Midbrain (tissue), 1 donor: Measurements from ENCODE around the gene DOCK6.
"Not testable (repeated sequence)": the region's sequence is repeated elsewhere in the genome, so short reads cannot be mapped to it uniquely, and the experiment has no call there.

Experiments
- DNase-seq: peaks from one replicate; lab custom pipeline; 2025; lab: John Stamatoyannopoulos, UW

The DOCK6 gene

DNA sequence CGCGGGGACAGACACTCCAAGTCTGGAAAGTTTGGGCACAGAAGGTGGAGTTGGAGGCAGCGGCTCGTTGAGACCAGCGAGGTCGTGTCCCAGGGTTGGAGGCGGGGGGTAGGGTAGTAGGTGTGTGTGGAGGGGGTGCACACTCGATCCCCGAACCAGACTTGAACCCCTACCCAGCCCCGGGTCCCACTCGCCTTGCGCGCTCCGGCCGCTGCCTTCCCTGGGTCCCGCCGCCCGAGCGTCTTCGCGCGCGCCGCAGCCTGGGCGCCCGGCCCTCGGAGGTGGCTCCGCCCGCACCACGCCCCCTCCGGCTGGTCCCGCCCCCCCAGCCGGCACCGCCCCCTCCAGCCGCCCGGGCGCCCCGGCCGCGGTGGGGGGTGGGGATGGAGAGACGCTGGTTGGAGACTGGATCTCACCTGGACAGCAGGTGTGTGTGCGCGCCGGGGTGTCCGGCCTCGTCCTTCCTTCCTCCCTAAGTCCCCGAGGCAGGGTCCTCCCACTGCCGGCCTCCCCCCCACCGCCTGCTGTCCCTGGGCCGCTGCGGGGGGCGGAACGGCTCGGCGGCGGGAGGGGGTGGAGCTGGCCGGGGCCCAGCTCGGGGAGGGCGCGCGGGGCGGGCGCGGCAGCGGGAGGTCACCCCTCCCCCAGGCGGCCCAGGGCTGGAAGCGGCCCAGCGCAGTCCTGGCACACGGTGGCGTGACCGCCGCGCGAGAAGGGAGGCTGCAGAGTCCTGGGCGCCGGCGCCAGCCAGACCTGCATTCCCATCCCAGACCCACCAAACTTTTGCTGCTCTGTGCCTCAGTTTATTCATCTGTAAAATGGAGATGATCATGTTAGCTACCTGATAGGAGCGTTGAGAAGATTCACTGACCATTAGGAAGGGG, 64.8 kb downstream of the DOCK6 start, which contains the start of gene KANK2:
TSS of gene KANK2 (minus strand) at position 255 of the 884 bp plus-strand sequence. CDS start 3,034 bp downstream, outside the sequence.
- peak; percentile 77 for DNase-seq

DNA sequence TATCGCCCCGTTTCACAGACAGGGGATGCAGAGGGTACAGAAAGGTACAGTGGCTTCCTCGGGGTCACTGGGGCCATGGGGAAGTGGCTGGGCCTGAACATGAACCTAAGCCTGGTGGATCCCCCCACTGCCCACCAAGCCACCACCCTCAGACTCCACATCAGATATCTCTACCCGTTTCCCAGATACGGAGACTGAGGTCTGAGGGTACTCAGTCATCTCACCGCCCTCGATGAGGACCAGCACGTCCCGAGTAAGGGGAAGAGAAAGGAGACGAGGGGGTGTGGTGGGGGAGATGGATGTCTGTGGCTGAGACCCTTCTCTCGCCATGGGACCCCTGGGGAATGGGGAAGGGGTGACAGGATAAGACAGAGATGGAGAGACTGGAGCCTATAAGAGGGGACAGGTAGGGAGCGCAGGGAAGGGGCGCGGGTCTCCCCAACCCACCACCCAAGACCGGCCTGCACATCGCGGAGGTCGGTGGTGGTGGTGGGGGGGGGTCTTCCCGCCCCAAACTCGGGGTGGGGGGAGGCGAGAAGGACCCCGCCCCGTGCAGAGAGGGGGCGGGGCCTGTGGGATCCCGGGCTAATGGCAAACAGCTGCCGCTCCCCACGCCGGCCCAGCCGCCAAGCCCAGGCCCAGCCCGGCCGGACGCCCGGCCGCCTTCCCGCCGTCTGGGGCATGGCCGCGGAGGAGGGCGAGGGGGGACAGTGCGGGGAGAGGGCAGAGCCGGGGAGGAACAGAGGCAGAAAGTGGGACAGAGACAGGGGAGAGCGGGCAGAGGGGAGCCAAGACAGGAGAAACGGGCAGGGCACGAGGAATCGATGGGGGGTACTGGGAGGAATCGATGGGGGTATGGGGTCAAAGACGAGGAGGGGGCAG, 65.7 kb downstream of the DOCK6 start:
- no peak for DNase-seq

DNA sequence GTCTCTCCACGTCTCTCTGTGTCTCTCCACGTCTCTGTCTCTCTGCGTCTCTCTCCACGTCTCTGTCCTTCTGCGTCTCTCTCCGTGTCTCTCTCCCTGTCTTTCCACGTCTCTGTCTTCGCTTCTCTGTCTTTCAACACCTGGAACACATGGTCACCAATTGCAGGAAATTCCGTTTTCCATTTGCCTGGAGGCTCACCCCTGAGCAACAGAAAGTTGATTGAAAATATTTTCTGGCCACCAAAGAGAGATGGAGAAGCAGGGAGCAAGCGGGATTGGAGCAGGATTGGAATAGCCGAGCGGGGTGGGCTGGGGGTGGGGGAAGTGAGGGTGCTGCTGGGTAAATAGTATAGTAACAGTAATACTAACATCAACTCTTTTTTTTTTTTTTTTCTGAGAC, 66.6 kb downstream of the DOCK6 start:
- no peak for DNase-seq

- no peak for DNase-seq
Observed at GRCh38 chr19:11194656-11195558, 67.4 kb downstream of the DOCK6 start.

GRCh38 chr19:11194173-11194572, 68.2 kb downstream of the DOCK6 start:
- no peak for DNase-seq

DNA sequence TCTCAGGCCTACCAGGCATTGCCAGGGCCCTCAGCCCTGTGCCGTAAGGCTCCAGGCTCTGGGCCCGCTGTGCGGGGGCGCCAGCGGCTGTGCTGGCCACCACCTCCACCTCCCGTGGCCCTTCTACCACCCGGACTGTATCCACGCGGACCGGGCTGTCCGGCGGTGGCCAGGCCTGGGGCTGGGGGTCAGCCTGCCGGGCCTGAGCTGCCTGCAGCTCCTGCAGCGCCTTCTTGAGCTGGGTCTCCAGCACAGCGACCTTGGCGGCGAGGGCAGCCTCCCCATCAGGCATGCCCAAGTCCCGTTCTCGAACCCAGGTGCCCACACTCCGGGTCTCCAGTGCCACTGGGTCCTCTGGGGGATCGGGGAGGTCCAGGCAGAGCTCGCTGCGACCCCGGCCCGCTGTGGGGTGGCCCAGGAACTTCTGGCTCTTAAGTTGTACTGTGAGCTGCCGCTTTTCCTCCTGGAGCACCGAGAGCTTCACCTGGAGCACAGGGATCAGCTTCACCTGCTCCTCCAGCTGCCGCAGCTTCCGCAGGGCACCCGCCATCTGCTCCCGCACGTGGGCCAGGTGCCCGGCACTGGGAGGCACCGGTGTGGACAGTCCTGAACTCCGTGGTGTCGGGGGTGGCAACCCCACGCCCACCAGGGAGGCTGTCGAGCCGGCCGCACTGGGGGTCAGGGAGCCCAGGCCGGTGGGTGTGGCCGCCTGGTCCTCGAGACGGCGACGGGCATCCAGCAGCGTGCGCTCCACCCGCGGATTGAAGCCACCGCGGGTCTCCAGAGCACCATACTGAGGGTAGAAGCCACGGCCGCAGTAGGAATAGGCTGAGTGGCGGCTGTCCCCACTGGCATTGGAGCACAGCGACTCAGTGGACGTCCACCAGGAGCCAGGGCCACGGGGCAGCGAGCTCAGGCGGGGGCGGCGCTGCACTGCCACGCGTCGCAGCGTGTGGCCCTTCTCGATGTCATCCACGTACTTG, 69.1 kb downstream of the DOCK6 start:
- no peak for DNase-seq

DNA sequence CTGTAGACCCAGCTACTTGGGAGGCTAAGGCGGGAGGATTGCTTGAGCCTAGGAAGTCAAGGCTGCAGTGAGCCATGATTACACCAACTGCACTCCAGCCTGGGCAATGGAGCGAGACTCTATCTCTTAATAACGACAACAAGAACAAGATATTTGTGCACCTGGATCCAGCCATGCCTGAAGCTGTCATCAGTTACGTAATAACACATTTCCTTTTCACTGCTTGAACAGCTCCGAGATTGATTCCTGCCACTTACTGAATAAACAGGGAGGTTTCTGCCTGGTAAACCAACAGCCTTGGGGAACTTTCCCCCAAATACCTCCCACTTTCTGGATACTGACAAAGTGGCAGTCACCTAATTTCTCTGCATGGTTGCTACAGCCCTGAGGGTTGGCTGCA, 70.4 kb downstream of the DOCK6 start:
- DNase-seq, result no peak

- no peak for DNase-seq
Observed at GRCh38 chr19:11191273-11191755, 71.0 kb downstream of the DOCK6 start.

DNA sequence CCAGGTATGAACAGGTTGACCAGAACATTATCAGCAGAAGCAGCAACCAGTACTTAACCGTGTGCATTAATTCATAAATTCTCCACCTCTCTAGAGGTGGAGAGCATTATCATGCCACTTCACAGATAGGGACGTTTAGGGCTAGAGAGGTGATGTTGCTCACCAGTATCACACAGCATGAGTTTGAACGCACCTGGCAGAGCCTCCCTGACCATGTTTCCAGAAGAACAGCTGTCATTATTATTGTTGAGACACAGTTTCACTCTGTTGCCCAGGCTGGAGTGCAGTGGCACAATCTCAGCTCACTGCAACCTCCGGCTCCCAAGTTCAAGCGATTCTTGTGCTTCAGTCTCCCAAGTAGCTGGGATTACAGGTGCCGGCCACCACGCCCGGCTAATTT, 71.8 kb downstream of the DOCK6 start:
- DNase-seq, result no peak

- DNase-seq, result no peak
Observed at GRCh38 chr19:11187441-11187840, 74.9 kb downstream of the DOCK6 start.

- no peak for DNase-seq
Observed at GRCh38 chr19:11182994-11183393, 79.3 kb downstream of the DOCK6 start.

DNA sequence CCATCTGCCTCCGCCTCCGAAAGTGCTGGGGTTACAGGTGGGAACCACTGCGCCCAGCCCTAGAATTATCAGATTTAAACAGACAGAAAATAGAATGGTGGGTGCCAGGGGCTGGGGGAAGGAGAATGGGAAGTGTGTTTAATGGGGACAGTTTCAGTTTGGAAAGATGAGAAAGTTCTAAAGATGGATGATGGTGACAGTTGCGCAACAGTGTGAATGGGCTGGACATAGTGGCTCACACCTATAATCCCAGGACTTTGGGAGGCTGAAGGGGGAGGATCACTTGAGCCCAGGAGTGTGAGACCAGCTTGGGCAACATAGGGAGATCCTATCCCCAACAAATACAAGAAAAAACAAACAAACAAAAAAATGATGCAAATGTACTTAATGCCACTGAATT, 80.8 kb downstream of the DOCK6 start:
- DNase-seq, result no peak

- DNase-seq, result not testable (repeated sequence)
Observed at GRCh38 chr19:11180975-11181374, 81.3 kb downstream of the DOCK6 start.

DNA sequence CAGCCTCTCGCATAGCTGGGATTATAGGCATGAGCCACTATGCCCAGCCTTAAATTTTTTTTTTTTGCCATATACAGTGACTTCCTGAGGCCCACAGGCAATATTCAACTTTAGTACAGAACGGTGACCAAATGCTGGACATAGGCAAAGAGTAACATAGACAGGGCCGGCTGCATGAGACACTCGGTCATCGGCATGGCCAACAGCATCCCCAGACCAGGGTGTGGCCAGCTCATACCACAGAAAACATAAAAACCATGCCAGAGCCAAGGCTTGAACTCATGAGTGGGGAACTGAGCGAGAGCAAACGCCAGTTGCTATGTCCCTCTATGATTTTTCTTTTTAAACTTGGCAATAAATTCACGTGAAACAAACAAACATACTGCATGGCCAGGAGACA, 82.0 kb downstream of the DOCK6 start:
- no peak for DNase-seq

- no peak for DNase-seq
Observed at GRCh38 chr19:11179716-11180297, 82.5 kb downstream of the DOCK6 start.

GRCh38 chr19:11179145-11179465, 83.2 kb downstream of the DOCK6 start:
- DNase-seq, result not testable (repeated sequence)

DNA sequence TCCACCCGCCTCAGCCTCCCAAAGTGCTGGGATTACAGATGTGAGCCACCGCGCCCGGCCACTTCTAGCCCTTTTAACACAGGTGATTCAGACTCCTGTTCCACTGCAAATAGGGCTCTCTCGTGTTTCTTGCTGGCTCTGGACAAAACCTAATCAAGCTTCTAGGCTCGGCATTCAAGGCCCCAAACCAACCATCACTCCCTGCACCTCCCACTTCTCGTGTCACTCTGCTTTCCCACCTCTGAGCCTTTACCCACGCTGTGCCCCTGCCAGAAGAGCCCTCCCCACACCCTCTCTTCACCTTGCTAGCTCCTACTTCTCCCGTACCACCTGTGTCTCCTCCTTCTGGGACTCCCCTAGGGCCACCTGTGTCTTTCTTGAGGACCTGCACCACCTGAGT, 84.7 kb downstream of the DOCK6 start:
- DNase-seq, result no peak

GRCh38 chr19:11176466-11177193, 85.7 kb downstream of the DOCK6 start:
- DNase-seq, result no peak

DNA sequence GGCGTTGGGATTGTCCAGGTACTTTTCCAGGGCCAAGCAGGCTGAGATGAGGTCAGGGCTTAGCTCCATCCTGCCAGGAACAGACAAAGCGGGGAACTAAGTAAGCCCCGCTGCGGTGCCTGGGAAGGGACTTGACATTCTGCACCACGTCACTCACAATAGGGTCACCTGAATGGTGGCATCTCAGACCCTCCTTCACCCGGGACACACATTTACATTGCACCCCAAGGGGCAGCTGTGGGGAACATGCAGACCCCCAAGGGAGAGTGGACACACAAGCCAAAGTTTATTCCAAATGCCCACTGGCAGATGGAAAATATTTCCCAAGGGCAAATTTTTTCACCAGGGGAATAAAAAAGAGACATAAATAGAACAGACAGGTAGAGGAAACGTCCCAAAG, 86.4 kb downstream of the DOCK6 start:
- no peak for DNase-seq
